HPDE6-E6E7 (cell line): Measurements from ENCODE around the gene NCR2.

Source experiments
- DNase-seq: peaks from one replicate; pipeline ENCODE4 v3.0.0; 2011; ENCODE audit warnings: missing footprints; ENCODE audit errors: extremely low spot score

NCR2 gene

DNA sequence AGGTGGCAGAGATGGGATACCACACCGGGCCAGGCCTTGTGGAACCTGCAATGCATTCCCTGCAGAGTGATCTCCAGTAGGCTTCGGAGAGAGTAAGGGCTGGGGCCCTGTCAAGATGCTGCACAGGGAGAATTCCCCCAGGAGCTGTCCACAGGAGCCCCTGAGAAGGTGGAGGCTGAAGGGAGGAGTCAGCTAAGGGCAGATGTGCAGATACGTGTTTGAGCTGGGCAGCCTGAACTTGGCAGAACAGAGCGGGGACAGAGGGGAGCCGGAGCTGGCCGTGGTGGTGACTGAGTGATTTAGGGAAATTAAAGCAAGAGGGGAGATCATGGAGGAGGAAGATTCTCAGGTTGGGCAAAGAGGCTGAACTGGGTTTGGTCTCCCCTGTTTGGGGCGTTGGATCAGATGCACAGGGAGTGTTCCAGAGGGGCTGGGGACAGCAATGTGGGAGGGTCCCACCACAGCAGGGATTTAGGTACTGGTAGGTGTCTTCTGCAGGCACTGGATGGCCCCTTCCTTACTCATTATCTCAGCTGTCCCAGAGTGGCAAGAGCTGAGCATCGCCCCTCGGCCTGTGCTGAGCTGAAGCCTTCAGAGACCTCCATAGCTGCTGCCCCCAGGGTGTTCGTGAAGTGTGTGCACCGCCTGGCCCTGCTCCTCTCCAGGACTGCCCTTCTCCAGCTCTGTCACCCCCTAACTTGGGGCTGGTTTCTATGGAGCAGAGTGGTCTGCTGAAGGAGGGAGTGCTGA is 3.8 kb upstream of the NCR2 start:
- DNase-seq: no peak

DNA sequence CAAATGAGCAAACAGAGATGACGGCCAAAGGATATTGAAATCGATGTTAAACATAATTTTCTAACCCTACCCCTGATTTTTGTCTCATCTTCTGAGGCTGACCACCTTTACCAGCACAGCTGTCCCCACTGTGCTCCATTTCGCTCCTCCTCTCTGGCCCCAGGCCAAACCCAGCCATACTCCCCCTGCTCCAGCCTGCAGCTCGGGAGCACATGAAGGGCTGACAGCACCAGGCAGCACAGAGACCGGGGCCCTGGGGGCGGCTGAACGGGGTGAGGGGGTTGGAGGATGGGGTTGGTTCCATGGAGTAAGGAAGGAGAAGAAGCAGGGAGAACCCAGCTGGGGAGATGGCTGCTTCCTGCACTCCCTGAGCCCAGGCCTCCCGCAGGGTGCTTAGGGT is 3.2 kb upstream of the NCR2 start:
- DNase-seq: no peak

DNA sequence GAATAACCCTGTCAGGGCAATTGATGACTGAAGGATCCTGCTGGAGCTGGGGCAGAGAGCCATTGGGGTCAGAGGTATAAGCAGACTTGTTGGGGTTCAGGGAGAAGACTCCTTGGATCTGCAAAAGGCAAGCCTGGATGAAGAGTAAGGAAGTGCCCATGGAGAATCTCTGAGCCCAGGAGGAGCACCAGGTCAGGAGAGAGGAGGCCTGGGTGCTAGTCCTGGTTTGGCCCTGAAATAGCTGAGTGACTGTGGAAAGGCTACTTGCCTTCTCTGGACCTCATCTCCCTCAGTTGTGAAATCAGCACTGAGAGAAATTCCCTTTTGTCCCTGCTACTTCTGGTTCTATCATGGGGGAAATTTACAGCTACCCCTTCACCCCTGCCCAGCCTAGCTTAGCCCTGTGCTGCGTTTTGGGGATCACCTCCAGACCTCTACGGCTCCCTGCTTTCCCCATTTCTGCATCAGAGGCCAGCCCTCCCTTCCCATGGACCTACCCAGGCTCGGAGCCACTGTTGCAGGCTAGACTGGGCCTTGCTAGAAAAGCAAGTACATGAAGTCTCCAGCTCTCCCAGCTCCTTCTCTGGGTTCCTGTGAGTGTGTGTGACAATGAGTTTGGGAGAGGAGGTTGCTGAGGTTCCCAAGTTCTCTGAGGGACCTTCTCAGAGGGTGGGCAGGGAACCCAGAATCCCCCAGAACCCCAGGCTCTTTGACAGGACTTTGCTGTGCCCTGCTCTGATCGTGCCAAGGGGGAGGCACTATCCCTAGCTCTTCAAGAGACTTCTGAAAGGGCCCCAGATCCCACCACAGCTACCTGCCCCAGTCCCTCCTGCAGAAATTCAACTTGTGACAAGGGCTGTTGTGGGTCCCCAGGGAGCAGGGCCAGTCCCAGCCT is 2.3 kb upstream of the NCR2 start:
- no peak for DNase-seq

DNA sequence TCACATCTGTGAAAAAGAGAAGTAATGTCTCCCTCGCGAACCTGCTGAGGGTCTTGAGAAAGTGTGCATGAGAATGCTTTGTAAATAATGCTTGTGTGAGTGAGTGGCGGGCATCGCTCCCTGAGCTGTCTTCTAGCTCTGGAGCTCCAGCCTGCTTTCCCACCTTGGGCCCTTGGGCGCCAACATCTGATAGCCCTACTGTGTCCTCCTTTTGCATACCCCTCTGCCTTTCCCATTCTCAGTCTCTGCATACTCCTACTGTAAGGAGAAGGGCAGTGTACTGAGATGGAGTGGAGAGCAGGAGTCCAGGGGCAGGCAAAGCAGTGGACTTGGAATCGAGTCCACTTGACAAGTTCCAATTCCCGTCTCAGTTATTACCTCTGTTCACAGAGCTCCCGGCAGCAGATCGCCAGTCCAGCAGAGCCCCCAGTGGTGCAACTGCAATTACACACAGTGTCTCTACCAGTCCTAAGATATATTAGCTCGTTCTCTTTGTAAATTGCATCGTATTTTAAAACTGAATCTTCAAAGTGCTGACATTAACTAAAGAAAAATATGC is 847 bp upstream of the NCR2 start:
- DNase-seq: no peak

DNA sequence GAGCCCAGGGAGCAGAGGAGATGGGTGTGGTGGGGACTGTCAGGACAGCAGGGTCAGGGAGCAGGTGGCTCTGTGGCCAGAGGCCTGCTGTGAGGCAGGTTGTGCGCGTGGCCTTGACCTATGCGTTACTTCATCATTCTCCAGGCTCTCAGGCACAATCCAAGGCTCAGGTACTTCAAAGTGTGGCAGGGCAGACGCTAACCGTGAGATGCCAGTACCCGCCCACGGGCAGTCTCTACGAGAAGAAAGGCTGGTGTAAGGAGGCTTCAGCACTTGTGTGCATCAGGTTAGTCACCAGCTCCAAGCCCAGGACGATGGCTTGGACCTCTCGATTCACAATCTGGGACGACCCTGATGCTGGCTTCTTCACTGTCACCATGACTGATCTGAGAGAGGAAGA is 535 bp downstream of the NCR2 start:
- DNase-seq: no peak

DNA sequence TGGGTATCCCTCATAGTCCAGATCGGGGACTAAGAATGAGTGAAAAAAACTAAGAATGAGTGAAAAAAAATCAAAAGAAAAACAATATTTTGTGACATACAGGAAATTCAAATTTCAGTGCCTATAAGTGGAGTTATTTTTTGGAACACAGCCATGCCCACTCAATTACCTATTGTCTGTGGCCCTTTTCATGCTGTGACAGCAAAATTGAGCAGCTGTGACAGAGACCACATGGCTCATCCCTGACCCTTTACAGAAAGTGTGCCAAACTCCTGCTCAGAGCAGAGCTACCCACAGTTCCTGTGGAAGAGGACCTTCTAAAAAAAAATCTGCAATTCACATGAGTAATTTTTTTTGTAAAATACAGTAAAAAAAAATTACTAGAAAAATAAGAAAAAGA is 1.4 kb downstream of the NCR2 start:
- no peak for DNase-seq

DNA sequence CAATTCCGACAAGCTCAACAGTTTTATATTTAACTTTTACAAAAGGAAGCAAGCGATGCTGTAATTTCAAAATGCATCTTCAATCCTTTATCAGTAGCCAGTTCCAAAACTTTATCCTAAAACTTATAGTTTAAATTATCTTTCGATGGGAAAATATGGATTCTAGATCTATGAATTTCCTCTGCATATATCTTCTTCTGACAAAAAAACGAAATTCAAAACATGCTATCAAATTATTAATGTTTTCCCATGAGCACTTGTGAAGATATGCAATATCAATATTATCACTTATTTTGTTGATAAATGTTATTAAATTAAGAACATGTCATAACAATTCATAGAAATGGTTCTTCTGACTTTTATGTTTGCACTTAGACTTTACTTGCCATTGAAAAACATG is 2.3 kb downstream of the NCR2 start:
- DNase-seq: no peak

DNA sequence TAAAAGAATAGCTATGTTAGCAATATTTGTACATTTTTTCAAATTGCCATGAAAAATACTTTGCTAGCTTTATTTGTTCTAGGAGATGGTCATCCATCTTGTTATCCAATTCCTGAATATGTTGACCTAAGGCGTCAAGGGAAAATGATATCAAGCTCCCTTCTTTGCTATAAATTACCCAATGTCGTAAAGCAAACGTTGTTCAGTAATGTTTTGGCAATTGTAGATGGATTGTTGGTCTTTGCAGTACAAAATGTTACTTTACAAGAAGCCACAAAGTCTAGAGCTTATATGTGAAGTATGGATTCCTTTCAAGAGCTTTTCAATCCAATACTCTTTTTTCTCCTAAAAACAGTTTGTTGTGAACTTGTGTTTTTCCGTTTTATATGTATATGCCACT is 3.3 kb downstream of the NCR2 start:
- no peak for DNase-seq

DNA sequence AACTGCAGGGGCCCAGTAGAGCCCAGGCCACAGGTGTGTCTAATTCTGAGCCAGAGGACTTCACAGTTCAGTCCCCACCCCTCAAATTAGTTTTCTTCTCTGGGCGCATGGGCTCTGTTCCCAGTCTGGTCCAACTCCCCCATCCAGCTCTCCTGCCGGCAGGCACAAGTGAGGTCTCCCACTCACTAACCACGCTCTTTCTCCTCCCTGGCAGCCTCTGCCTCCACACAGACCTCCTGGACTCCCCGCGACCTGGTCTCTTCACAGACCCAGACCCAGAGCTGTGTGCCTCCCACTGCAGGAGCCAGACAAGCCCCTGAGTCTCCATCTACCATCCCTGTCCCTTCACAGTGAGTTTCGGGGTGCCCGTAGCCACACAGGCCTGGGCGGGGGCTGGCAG is 6.2 kb downstream of the NCR2 start:
- DNase-seq: no peak

DNA sequence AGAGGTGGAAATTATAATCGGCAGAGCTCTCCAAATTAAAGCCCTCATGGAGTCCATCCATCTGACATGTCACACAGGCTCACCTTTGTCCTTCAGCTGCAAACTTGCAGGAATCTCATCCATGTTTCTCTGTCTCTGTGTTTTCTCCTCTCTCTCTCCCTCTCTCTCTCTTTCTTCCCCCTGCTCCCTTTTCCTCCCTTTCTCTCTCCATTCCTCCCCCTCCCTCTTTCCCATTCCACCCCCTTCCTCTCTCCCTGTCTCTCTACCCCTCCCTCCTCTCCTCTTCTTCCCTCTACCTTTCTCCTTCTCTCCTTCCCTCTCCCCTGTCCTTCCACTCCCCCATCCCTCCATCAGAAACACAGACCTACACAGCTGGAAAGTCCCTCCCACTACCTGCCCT is 6.8 kb downstream of the NCR2 start:
- DNase-seq: no peak

DNA sequence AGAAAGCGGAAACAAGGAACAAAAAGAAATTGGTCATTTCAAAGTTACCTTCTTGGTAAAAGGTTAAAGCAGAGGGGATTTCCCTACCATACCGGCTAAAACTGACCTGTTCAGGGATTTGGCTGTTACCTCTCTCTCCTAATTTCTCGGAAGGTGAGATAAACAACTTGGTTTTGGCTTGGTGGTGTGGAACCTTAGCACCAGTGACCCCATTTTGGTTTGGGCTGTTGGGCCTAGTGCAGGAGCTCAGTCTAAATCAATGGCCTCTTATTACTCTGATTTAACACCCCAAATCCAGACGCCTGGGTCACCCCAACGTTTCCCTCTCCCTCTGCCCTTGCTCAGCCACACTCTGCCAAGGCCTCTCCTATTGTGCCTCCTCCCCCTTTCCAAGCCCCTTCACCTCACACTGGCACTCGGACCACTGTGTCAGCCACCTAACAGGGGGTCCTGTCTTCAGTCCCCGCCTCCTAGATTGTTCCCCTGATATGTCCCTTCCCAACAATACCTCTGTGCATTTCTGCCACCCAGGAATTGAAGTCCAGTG is 8.3 kb downstream of the NCR2 start:
- DNase-seq: no peak

DNA sequence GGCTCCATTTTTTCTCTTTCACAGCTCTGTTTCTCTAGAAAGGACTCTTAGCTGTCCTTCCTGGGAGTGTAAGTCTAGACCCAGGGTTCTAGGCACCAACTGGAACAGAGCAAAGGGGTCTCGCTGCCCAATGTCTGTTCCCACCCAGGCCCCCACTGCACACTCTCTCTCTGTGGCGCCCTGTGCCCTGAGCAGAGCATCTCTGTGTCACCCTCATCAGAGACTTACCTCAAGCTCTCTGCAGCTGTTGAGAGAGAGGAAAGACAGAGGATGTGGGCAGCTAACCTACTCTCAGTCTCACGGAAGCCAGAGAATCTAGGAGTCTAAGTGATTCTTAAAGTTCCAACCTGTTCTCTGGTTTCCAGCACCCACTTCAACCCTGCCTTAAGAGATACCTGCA is 9.5 kb downstream of the NCR2 start:
- no peak for DNase-seq

DNA sequence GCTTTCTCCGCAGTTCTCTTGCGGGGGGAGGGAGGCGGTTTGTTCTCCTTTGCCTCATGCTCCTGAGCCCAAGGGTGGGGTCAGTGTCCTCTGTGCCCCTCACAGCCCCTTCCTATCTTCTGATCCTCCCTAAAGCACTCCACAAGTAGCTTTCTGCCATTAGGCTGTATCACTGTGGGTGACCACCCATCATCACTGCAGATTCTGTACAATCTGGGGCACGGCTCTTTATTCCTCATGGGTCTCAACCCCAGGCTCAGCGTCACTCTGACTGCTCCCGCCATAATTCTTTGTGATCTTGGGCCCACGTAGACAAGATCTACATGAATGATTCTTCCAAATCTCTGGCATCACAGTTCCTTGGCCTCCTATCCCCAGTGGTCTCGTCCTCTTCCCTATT is 10.5 kb downstream of the NCR2 start:
- no peak for DNase-seq

DNA sequence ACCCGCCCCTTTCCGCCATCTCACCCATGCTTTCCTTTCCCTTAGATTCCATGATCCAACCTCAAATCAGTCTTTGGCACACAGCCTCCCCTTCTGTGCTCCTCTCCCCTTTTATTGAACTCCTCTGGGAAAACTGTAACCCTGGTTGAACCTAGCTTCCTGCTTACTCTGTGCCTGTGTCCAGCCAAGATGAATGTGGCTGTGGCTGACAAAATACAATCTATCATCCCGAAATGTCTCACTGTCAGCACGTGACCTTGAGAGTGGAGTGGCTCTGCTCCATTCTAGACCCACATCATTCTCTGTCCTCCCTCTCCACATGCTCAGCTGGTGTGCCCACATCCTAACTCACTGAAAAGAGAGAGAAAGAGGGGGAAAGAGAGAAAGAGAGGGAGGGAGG is 11.0 kb downstream of the NCR2 start:
- DNase-seq: no peak

DNA sequence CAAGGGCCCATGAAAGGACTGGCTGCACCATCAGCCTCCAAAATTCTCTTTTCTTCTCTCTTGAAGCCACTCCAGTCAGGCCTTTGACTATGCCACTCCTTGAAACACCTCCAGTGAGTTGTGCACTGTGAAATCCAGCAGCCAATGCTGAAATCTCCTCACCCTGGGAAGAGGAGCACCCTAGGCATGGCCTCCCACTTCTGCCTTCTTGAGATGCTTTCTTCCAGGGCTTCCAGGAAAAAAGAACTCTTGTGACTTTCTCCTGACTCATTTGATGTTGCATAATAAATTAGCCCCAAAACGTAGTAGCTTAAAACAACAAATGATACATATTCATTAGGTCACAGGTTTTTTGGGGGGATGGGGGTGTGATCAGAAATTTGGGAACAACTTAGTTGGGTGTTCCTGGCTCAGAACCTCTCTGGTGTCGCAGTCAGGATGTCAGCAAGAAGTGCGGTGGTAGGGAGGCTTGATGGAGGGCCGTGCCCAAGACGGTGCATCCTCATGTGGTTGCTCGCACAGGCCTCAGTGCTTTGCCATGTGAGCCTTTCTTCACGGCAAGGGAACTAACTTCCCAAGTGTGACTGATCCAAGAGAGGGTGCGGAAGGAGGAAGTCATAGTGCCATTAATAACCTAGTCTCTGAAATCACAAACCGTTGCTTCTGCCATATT is 12.1 kb downstream of the NCR2 start:
- DNase-seq: no peak

DNA sequence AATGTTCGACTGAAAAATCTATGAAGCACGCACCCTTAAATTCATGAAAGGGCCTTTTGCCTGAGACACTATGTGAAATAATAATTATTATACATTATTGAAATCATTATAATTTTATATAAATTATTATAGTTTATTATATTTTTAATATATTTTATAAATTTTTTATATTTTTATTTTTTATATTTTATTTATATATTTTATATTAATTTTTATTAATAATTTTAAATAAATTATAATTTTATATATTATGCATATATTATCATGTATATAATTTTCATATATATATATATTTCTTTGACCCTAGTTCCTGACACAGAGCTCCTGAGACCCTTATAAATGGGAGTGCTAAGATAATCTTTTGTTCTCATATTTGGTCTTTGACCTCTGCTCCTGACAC is 13.5 kb downstream of the NCR2 start:
- no peak for DNase-seq

DNA sequence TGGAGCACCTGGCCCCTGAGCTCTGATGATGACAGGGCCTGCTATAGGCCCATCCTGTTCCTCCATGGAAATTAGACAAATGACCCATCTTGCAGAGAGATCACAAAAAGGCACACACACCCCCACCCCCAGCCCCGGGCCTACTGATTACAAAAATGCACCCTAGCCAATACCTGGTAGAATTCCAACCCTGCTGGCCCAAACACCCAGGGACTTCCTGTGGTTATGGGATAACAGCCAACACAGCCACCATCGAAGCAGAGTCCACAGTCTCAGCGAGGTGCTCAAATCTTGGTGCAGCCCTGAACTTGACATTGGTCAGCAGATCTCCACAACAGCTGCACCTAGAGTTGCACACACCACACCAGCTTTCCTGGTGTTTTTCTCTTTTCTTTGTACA is 17.0 kb downstream of the NCR2 start:
- DNase-seq: no peak

DNA sequence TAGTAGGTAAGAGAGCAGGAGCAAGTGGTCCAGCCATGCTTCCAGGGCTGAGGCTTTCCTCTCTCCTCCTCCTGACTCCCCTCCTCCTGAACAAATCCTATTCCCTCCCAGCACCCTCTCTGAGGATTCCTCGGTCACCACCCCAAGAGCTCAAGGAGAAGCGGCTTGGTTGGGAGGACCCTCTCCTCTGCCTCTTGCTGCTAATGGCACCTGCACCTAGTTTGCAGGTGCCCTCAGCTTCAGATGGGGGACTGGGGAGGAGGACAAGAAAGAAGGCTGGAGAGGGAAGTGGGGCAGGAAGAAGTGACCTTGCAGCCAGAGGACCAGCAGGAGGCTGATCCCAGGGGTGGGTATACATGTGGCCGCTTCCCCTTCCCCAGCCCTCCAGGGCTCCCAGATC is 17.5 kb downstream of the NCR2 start:
- no peak for DNase-seq

DNA sequence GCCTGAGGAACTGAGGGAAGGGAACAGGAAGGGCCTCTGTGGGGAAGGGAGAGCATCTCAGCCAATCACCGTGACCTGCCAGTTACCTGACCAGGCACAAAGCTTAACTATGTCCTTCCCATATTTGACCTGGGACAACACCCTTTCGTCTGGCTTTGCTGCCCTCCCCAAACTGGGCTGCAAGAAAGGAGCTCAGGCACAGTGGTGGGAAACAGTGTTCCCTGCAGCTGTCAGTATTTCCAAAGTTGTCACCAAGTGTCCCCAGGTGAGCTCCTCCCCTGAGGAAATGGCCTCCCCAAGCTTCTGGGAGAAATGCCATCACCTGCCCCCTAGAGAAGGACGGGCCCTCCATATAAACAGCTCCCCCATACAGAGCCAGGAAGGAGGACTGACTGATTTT is 17.9 kb downstream of the NCR2 start:
- DNase-seq: no peak

DNA sequence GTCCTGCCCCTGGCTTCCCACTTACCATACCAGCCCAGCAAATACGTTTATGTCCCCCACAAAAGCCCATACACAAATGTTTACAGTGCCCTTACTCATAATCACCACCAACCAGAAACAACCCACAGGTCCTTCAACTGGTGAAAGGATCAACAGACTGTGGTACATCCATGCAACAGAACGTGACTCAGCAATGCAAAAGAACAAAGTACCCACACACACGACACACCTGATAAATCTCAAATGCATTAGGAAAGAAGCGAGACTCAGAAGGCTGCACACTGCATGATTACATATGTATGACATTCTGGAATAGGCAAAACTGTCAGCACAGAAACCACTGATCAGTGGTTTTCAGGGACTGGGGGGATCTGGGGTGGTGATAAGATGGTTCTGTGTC is 20.5 kb downstream of the NCR2 start:
- DNase-seq: no peak

DNA sequence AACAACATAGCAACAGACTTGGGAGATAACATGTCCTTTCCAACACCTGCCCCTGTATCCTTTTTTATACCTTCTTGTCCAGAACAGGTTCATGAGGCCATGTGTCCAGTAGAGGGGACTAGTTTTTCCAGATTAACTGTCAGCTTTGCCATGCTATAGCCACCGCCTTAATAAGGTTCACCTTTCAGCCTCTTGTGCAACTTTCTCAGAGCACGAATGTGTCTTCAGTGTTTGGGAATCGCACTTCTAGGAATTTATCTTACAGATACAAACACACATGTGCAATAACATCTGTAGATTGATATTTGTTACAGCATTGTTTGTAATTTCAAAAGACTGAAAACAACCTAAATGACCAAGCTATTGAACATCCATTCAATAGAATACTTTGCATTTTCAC is 21.4 kb downstream of the NCR2 start:
- no peak for DNase-seq

DNA sequence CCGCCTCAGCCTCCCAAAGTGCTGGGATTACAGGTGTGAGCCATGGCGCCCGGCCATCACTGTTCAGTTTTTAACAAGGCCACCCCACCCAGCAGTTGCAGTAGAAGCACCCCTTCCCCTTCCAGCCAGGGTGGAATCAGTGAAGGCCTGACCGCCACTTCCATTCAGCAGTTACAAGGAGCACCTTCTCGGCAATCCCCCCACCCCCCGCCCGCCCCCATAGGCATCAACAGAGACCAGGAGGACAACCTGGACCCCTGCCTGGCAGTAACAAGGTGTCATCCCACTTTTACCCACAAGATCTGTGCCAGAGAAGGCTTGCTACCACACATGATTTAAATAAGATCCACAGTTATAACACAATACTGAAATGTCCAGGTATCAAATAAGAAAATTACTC is 23.1 kb downstream of the NCR2 start:
- DNase-seq: no peak
